IMR-90 (cell line): ENCODE results near the gene RUBCN. TPM values are rescaled to one million over a fixed set of nuclear protein-coding genes. Genes with fewer than 3 reads are reported as not detected.

ENCODE experiments used
- ATAC-seq: fragments of 200-7000 bp; cut with Tn5 transposase; 2 replicates; pipeline ENCODE4 v1.9.1; 2020; ENCODE audit warnings: low read depth, mild to moderate bottlenecking, moderate library complexity
- BruUV-seq: library from RNA; stranded (reverse); fragments of 400-500 nt; replicated peaks from 2 replicates; lab custom pipeline; 2021; lab: Mats Ljungman, UMichigan
- CTCF ChIA-PET: fragments of 300-600 bp; formaldehyde crosslinking; extraction: SDS; loops from one replicate; lab custom pipeline; 2021; ENCODE audit warnings: antibody characterized with exemption; lab: Yijun Ruan, JAX
- POLR2A ChIA-PET: fragments of 300-600 bp; sonication (Branson Sonifier 250); formaldehyde crosslinking; loops from one replicate; lab custom pipeline; 2022; ENCODE audit warnings: antibody characterized with exemption; ENCODE audit not compliant: unreplicated experiment; lab: Charles Lee
- DNase-seq: peaks from one replicate; pipeline ENCODE4 v3.0.0; 2013
- H2AFZ ChIP-seq: replicated peaks from 2 replicates; pipeline ENCODE3; 2013; ENCODE audit warnings: low read length, mild to moderate bottlenecking; ENCODE audit not compliant: poor library complexity
- H2AK5ac ChIP-seq: 2 replicates; pipeline ENCODE4 v1.6.1; 2013; ENCODE audit warnings: low read depth, low read length, inconsistent platforms
- H2AK9ac ChIP-seq: replicated peaks from 2 replicates; pipeline ENCODE3; 2013; ENCODE audit warnings: mild to moderate bottlenecking, low read depth, low read length, moderate library complexity; ENCODE audit not compliant: poor library complexity
- H2BK120ac ChIP-seq: 2 replicates; pipeline ENCODE4 v1.6.1; 2013; ENCODE audit warnings: low read depth, low read length, inconsistent platforms
- H2BK15ac ChIP-seq: 3 replicates; pipeline ENCODE4 v1.6.1; 2013; ENCODE audit warnings: low read depth, low read length, inconsistent platforms
- H2BK20ac ChIP-seq: 2 replicates; pipeline ENCODE4 v1.6.1; 2013; ENCODE audit warnings: low read depth, mild to moderate bottlenecking, inconsistent platforms, low read length, moderate library complexity
- H2BK5ac ChIP-seq: 2 replicates; pipeline ENCODE4 v1.6.1; 2013; ENCODE audit warnings: mild to moderate bottlenecking, low read depth, low read length, inconsistent platforms; ENCODE audit not compliant: poor library complexity, severe bottlenecking
- H3K14ac ChIP-seq: replicated peaks from 2 replicates; pipeline ENCODE4 v1.6.1; 2013; ENCODE audit warnings: low read depth, low read length, inconsistent platforms
- H3K18ac ChIP-seq: 2 replicates; pipeline ENCODE4 v1.6.1; 2013; ENCODE audit warnings: low read depth, low read length, control low read depth
- H3K23ac ChIP-seq: 2 replicates; pipeline ENCODE4 v1.6.1; 2013; ENCODE audit warnings: low read depth, low read length, inconsistent platforms
- H3K27ac ChIP-seq: 2 replicates; pipeline ENCODE4 v1.5.1; 2013; ENCODE audit warnings: mild to moderate bottlenecking, control low read depth, low read length; ENCODE audit not compliant: insufficient read depth
- H3K27me3 ChIP-seq: 2 replicates; pipeline ENCODE4 v1.6.1; 2013; ENCODE audit warnings: low read length; ENCODE audit not compliant: control insufficient read depth, insufficient read depth
- H3K36me3 ChIP-seq: 2 replicates; pipeline ENCODE4 v1.6.1; 2013; ENCODE audit warnings: low read length, mixed read lengths; ENCODE audit not compliant: control insufficient read depth, insufficient read depth
- H3K4ac ChIP-seq: 2 replicates; pipeline ENCODE4 v1.6.1; 2013; ENCODE audit warnings: low read depth, low read length, inconsistent platforms
- H3K4me1 ChIP-seq: 2 replicates; pipeline ENCODE4 v1.6.1; 2013; ENCODE audit warnings: low read length, mixed read lengths; ENCODE audit not compliant: control insufficient read depth, insufficient read depth
- H3K4me2 ChIP-seq: 2 replicates; pipeline ENCODE4 v1.6.1; 2013; ENCODE audit warnings: low read depth, mild to moderate bottlenecking, control low read depth, low read length, moderate library complexity
- H3K4me3 ChIP-seq: 2 replicates; pipeline ENCODE4 v1.5.1; 2013; ENCODE audit warnings: low read depth, mild to moderate bottlenecking, control low read depth, low read length, moderate library complexity; ENCODE audit not compliant: insufficient read depth
- H3K56ac ChIP-seq: 2 replicates; pipeline ENCODE4 v1.6.1; 2013; ENCODE audit warnings: low read length, inconsistent platforms; ENCODE audit not compliant: insufficient read depth; ENCODE audit errors: extremely low read depth
- H3K79me1 ChIP-seq, 2 experiments: 2 replicates each; pipeline ENCODE4 v1.6.1; 2013; ENCODE audit warnings: low read length in 2 of 2, inconsistent platforms in 1 of 2, low read depth in 1 of 2
- H3K9ac ChIP-seq: 2 replicates; pipeline ENCODE4 v1.6.1; 2013; ENCODE audit warnings: low read depth, low read length, control low read depth
- H3K9me1 ChIP-seq: 2 replicates; pipeline ENCODE4 v1.6.1; 2013; ENCODE audit warnings: low read length, inconsistent platforms; ENCODE audit not compliant: insufficient read depth
- H3K9me3 ChIP-seq: 2 replicates; pipeline ENCODE4 v1.6.1; 2013; ENCODE audit warnings: low read length; ENCODE audit not compliant: control insufficient read depth, insufficient read depth
- H4K20me1 ChIP-seq: 2 replicates; pipeline ENCODE4 v1.6.1; 2013; ENCODE audit warnings: low read length, inconsistent platforms; ENCODE audit not compliant: insufficient read depth
- H4K5ac ChIP-seq: 2 replicates; pipeline ENCODE4 v1.6.1; 2013; ENCODE audit warnings: mild to moderate bottlenecking, low read depth, low read length, control low read depth
- H4K8ac ChIP-seq, 2 experiments: 2 replicates each; pipeline ENCODE4 v1.6.1; 2013; ENCODE audit warnings: low read depth in 2 of 2, low read length in 2 of 2, control low read depth in 1 of 2, inconsistent platforms in 1 of 2
- H4K91ac ChIP-seq: 2 replicates; pipeline ENCODE4 v1.6.1; 2013; ENCODE audit warnings: low read depth, low read length, inconsistent platforms; ENCODE audit not compliant: insufficient read depth
- BHLHE40 ChIP-seq: fragments of 150-350 bp; IDR thresholded peaks from 2 replicates; pipeline ENCODE4 v1.6.1; 2016; ENCODE audit warnings: mild to moderate bottlenecking, low read depth, low read length
- CEBPB ChIP-seq: IDR thresholded peaks from 2 replicates; pipeline ENCODE4 v1.6.1; 2012; ENCODE audit warnings: low read depth, low read length, improper control_type of control experiment
- CHD1 ChIP-seq: IDR thresholded peaks from 2 replicates; pipeline ENCODE4 v1.6.1; 2012; ENCODE audit warnings: low read depth, low read length, improper control_type of control experiment
- FOS ChIP-seq: fragments of 150-350 bp; IDR thresholded peaks from 2 replicates; pipeline ENCODE4 v1.6.1; 2016; ENCODE audit warnings: low read depth, low read length
- MAFK ChIP-seq: IDR thresholded peaks from 2 replicates; pipeline ENCODE4 v1.6.1; 2012; ENCODE audit warnings: low read depth, low read length, improper control_type of control experiment
- MAZ ChIP-seq: IDR thresholded peaks from 2 replicates; pipeline ENCODE4 v1.6.1; 2012; ENCODE audit warnings: low read depth, mild to moderate bottlenecking, low read length, improper control_type of control experiment, moderate library complexity, borderline replicate concordance
- MXI1 ChIP-seq: IDR thresholded peaks from 2 replicates; pipeline ENCODE4 v1.6.1; 2012; ENCODE audit warnings: low read depth, mild to moderate bottlenecking, low read length, moderate library complexity, borderline replicate concordance
- NFE2L2 ChIP-seq: fragments of 150-350 bp; IDR thresholded peaks from 2 replicates; pipeline ENCODE4 v1.6.1; 2016; ENCODE audit warnings: low read depth, mild to moderate bottlenecking, low read length
- POLR2A ChIP-seq: IDR thresholded peaks from 2 replicates; pipeline ENCODE4 v1.6.1; 2012; ENCODE audit warnings: mild to moderate bottlenecking, low read depth, low read length
- RAD21 ChIP-seq: IDR thresholded peaks from 2 replicates; pipeline ENCODE4 v1.6.1; 2012; ENCODE audit warnings: low read length, improper control_type of control experiment
- RCOR1 ChIP-seq: IDR thresholded peaks from 2 replicates; pipeline ENCODE4 v1.6.1; 2012; ENCODE audit warnings: mild to moderate bottlenecking, low read length, improper control_type of control experiment; ENCODE audit not compliant: insufficient replicate concordance
- RFX5 ChIP-seq: IDR thresholded peaks from 2 replicates; pipeline ENCODE4 v1.8.0; 2012; ENCODE audit warnings: low read depth, mild to moderate bottlenecking, low read length, moderate library complexity
- SMC3 ChIP-seq: fragments of 150-350 bp; IDR thresholded peaks from 2 replicates; pipeline ENCODE4 v1.6.1; 2016; ENCODE audit warnings: low read depth, mild to moderate bottlenecking, antibody characterized with exemption, low read length, moderate library complexity
- WGBS, 2 experiments: methylation state at CpG; one replicate each; pipeline versions ENCODE4 v1.1.5 to v1.1.7; 2013; ENCODE audit warnings: missing lambda C conversion rate in 2 of 2; ENCODE audit not compliant: insufficient read length in 1 of 2; ENCODE audit errors: extremely low coverage in 2 of 2; 5-methylcytosine and 5-hydroxymethylcytosine counted together
- dilution Hi-C: fragments of 300-500 bp; cut with HindIII; formaldehyde crosslinking; loops from one replicate; pipeline ENCODE4 v1.14.3; 2018; ENCODE audit warnings: low sequenced_read_pairs; ENCODE audit not compliant: unreplicated experiment
- in situ Hi-C: fragments of 300-500 bp; cut with MboI; formaldehyde crosslinking; loops from 3 replicates; pipeline ENCODE4 v1.14.3; 2019; ENCODE audit warnings: low sequenced_read_pairs, inconsistent platforms, mixed read lengths
- intact Hi-C: fragments of 100-400 bp; cut with micrococcal nuclease; formaldehyde crosslinking; loops from 2 replicates; pipeline ENCODE4 v1.10.0; 2022
- polyA plus RNA-seq, 3 experiments: library from polyadenylated mRNA; depleted of rRNA; stranded (reverse); fragments of >200 nt; gene quantifications; 2 replicates each; pipeline ENCODE4 v1.2.3, GENCODE V29; 2012; ENCODE audit warnings: low replicate concordance in 1 of 3
- total RNA-seq: library from RNA; depleted of rRNA; stranded (reverse); fragments of >200 nt; gene quantifications from 2 replicates; pipeline ENCODE4 v1.2.3, GENCODE V29; 2012
- TF ChIP-seq, protein P1 (sequence below): conservative IDR thresholded peaks from 2 replicates; pipeline ENCODE4 v1.5.1; 2012; ENCODE audit warnings: mild to moderate bottlenecking, low read depth, low read length, improper control_type of control experiment
- TF ChIP-seq, protein P2 (sequence below): fragments of 150-350 bp; IDR thresholded peaks from 2 replicates; pipeline ENCODE4 v1.6.1; 2017; ENCODE audit warnings: mild to moderate bottlenecking, antibody characterized with exemption, low read length, low read depth
- TF ChIP-seq, protein P3 (sequence below): fragments of 150-350 bp; IDR thresholded peaks from 2 replicates; pipeline ENCODE4 v1.6.1; 2016; ENCODE audit warnings: low read depth, mild to moderate bottlenecking, low read length, moderate library complexity, borderline replicate concordance

Gene RUBCN
- total and polyA plus RNA-seq, 2 of the 4 experiments (the other 2 are of a cell fraction) = 10.8 to 12.6 TPM

DNA sequence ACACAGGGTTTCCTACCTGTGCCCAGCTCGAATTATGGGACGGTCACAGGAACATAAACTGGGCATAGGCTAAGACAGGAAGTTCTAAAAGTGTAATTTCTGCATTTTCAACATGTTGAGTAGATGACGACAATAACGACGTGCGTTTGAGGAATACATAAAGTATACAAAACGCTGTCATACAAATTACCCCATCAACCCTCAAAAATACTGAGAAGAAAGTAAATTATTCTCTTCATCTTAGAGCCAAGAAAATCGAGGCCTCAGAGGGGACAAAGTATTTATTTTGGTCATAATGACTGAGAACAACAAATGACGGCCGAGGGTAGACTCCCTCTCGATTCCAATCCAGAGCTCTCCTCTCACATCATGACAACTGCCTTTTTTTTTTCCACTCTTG lies 60.8 kb downstream of the RUBCN start:
- ATAC-seq (no peak), DNase-seq (no peak)
- H3K4ac ChIP-seq = no peak overlapping the region
- no peak overlapping the region for H3K23ac ChIP-seq
- no peak overlapping the region for H3K9ac ChIP-seq
- dilution Hi-C loops (no loop called here), in situ Hi-C loops (no loop called here), intact Hi-C loops (no loop called here)
- no peak overlapping the region for H3K14ac ChIP-seq
- no peak overlapping the region for H4K91ac ChIP-seq
- H4K20me1 ChIP-seq = no peaks in the 10 kb centered on the region
- H3K79me1 ChIP-seq = peaks cover 0 to 3% of the 10 kb centered on the region in 2 experiments; a peak in 1 of 4 replicates
- no peak overlapping the region for H2BK120ac ChIP-seq
- no peaks in the 10 kb centered on the region for H3K9me3 ChIP-seq
- H2AK5ac ChIP-seq = no peak overlapping the region
- H2BK15ac ChIP-seq = no peak overlapping the region
- H2BK5ac ChIP-seq = no peak overlapping the region
- no peak overlapping the region for H4K8ac ChIP-seq
- no peak overlapping the region for H2AK9ac ChIP-seq
- no peaks in the 10 kb centered on the region for H3K27me3 ChIP-seq
- CTCF ChIA-PET = no interaction called here
- H2AFZ ChIP-seq = no peak overlapping the region
- H4K5ac ChIP-seq = no peak overlapping the region
- no peak overlapping the region for H3K56ac ChIP-seq
- H3K18ac ChIP-seq = no peak overlapping the region
- H3K4me1 ChIP-seq = no peaks in the 10 kb centered on the region
- 0 out of 2 replicates have a peak, but pooled peaks cover 3% of the 10 kb centered on the region for H3K9me1 ChIP-seq
- no peak overlapping the region for H3K4me2 ChIP-seq
- no CpG with 5 or more reads among the region's 11 CpGs for WGBS, 2 experiments
- no peak overlapping the region for H2BK20ac ChIP-seq
- no peak overlapping the region for H3K27ac ChIP-seq
- TF ChIP-seq FOS (no peak), NFE2L2 (no peak), RCOR1 (no peak), RFX5 (no peak), BHLHE40 (no peak), POLR2A (no peak), CEBPB (no peak), SMC3 (no peak), RAD21 (no peak), MXI1 (no peak), MAZ (no peak), CHD1 (no peak), MAFK (no peak)
- TF ChIP-seq, protein P1, sequence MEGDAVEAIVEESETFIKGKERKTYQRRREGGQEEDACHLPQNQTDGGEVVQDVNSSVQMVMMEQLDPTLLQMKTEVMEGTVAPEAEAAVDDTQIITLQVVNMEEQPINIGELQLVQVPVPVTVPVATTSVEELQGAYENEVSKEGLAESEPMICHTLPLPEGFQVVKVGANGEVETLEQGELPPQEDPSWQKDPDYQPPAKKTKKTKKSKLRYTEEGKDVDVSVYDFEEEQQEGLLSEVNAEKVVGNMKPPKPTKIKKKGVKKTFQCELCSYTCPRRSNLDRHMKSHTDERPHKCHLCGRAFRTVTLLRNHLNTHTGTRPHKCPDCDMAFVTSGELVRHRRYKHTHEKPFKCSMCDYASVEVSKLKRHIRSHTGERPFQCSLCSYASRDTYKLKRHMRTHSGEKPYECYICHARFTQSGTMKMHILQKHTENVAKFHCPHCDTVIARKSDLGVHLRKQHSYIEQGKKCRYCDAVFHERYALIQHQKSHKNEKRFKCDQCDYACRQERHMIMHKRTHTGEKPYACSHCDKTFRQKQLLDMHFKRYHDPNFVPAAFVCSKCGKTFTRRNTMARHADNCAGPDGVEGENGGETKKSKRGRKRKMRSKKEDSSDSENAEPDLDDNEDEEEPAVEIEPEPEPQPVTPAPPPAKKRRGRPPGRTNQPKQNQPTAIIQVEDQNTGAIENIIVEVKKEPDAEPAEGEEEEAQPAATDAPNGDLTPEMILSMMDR = no peak
- TF ChIP-seq, protein P2, sequence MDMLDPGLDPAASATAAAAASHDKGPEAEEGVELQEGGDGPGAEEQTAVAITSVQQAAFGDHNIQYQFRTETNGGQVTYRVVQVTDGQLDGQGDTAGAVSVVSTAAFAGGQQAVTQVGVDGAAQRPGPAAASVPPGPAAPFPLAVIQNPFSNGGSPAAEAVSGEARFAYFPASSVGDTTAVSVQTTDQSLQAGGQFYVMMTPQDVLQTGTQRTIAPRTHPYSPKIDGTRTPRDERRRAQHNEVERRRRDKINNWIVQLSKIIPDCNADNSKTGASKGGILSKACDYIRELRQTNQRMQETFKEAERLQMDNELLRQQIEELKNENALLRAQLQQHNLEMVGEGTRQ = no peak
- TF ChIP-seq, protein P3, sequence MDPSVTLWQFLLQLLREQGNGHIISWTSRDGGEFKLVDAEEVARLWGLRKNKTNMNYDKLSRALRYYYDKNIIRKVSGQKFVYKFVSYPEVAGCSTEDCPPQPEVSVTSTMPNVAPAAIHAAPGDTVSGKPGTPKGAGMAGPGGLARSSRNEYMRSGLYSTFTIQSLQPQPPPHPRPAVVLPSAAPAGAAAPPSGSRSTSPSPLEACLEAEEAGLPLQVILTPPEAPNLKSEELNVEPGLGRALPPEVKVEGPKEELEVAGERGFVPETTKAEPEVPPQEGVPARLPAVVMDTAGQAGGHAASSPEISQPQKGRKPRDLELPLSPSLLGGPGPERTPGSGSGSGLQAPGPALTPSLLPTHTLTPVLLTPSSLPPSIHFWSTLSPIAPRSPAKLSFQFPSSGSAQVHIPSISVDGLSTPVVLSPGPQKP = no peak
- POLR2A ChIA-PET = no interaction called here
- peaks cover 38% of the 10 kb centered on the region for H3K36me3 ChIP-seq
- H3K4me3 ChIP-seq = no peak overlapping the region
- no TSS peak for BruUV-seq
